Measurements from ENCODE around the gene PHLPP1. TPM values are rescaled to one million over a fixed set of nuclear protein-coding genes. Genes with fewer than 3 reads are reported as not detected.

Gene PHLPP1
- total RNA-seq, 1 donor: 19.1 TPM

Small RNA genes within 50 kb of the gene (small RNA-seq; reads per million reads assigned to genes)
- gene RNU6-142P: not detected

Other genes starting within 250 kb of the PHLPP1 start
- gene ZCCHC2, start 192.5 kb upstream of the PHLPP1 start, total RNA-seq: 20.5 TPM